Measurements from ENCODE around the gene SPRR2A.
"Not testable (repeated sequence)": the region's sequence is repeated elsewhere in the genome, so short reads cannot be mapped to it uniquely, and the experiment has no call there.

The SPRR2A gene

DNA sequence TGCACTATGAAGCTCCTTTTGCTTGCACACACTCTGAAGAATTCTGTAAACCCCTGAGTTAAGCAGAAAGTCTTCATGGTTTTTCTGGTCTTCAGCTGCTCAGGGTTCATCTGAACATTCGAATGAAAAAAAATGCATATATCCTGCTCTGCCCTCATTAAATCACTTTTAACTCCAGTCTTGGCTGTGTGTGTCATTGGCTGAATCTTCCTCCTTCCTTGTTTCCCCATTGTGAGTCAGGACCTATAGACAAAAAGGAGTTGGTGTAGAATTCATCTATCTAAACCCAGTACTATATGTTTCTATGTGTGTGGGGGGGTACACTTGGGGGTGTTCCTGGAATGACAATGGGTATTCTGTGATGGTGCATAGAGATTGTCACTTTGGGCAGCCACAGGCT lies 32.9 kb downstream of the SPRR2A start:
- DNase-seq: no peak

DNA sequence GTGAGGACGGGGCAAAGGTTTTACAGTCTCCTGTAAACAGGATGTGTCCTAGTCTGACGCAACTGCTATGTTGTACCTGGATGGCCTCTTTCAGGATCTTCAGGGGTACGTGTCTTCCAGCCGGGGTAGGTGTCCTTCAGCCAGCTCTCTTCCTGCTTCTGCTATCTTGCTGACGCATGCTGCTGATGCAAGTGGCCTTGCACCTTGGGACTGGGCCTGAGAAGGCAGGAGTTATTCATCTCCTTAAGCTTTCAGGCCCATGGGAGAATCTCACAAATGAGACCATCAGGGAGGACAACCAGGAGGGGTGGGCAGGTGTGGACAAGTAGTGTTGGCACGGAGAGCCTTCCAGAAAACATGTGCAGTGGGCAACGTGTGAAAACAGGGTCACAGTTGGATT lies 34.2 kb downstream of the SPRR2A start:
- DNase-seq: no peak

GRCh38 chr1:153022340-153022739 lies 35.0 kb downstream of the SPRR2A start:
- DNase-seq: not testable (repeated sequence)

GRCh38 chr1:153021829-153022228 lies 35.5 kb downstream of the SPRR2A start:
- not testable (repeated sequence) for DNase-seq

- not testable (repeated sequence) for DNase-seq
These were observed 46.0 kb downstream of the SPRR2A start for GRCh38 chr1:153011235-153011758.

Measured in GDM1 (cell line).